Hematopoietic multipotent progenitor cell treated with erythropoietin and hydrocortisone succinate and interleukin-3 and kit ligand, for 6 days (in vitro differentiated cells): ENCODE measurements around the gene DNAJB8.
A peak's percentile ranks its signal among the peaks of the same experiment; 100 is the strongest.

Experiments
- DNase-seq: peaks from one replicate; pipeline ENCODE4 v3.0.0-alpha.2; 2015

DNAJB8 gene

DNA sequence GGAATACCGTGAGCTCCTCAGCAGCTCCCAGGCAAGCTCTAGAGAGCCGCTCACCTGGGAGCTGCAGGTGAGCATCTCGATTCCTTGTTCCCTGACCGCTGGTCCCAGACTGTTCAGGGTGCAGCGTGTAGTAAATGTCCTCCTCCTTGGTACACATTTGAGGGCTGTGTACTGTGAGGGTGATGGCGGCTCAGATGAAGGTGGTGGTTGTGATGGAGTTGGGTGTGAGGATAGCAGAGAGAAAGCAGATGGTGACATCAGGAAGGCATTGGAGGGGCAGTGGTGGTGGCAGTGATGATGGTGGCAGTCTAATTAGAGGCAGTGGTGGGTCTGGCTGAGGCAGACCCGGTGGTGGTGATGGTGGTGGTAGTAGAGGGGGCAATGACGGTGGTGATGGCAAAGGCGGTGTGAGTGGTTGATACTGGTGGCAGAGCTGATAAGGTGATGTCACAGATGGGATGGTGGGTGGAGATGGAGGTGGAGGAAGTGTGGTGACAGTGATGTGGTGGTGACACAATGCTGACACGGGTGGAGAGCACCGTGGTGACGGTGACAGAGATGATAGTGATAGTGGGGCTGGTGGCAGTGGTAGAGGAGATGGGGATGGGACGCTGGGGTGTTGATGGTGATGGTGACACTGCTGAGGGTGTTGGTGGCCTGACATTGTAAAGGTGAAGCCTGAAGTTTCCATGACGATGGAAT lies at the start of gene DNAJB8:
Gene DNAJB8 (minus strand): TSS at position 51 of the 702 bp plus-strand sequence. CDS start 3,645 bp downstream, outside the sequence.
- peak; percentile 58 for DNase-seq

DNA sequence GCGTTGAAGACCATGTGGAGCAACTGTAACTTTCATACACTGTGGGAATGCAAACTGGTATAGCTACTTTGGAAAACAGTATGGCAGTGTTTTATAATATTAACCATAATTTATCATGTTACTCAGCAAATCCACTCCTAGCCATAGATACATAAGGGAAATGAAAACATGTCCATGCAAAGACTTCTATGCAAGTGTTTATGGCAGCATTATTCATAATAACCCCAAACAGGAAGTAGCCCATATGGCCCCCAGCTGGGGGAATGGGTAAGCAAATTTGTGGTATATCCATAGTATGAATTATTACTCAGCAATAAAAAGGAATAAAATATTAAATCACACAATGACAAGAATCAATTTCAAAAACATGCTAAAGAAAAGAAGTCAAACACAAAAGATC lies 49.3 kb upstream of the DNAJB8 start:
- no peak for DNase-seq

DNA sequence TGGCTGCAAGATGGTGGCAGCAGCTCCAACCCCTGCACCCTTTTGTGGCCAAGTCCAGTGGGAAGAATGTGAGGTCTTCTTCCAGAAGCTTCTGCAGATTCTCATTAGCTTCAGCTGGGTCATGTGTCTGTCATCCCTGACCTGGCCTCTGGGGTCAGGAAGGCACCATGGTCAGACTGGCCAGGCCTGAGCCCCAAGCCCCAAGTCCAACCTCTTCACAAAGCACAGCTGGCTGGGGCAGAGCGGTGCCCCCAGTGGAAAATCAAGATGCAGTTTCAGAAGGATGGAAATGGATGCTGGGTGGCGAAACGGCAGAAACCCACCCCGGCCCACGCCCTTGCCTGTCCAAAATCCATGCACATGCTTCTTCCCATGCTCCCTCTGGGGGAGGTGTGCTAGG lies 42.2 kb upstream of the DNAJB8 start:
- no peak for DNase-seq

DNA sequence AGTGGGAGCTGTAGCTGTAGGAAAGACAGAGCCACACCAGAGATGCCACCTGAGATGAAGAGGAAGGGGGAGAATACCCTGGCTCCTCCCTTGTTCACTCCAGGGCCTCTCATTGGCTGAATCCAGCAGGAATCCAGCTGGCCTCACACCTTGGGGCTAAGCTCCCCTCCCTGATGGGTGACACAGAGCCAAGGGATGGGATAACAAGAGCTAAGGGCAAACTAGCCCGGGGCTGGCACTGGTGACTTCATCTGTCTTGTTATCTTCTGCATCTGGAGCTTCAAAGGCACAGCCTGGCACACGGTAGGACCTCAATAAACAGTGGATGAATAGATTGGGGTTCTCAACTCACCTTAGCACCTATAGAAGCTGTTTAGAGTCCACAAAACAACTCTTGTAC lies 40.1 kb upstream of the DNAJB8 start:
- DNase-seq = no peak

DNA sequence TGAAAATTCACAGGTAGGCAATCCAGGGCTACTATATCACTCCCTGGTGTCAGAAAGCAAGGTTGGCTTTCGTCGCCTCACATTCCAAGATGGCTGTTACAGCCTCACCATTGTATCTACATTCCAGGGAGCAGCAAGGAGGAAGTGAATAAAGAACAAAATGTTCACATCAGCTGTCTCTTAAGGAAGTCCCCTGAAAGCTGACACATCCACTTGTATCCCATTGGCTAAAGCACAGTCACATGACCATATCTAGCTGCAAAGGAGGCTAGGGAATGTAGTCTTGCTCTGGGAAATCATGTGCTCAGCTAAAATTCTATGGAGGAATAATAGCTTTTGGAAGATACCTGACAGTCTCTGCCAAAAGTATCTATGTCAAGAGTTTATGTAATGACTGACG lies 39.1 kb upstream of the DNAJB8 start:
- peak; percentile 35 for DNase-seq

DNA sequence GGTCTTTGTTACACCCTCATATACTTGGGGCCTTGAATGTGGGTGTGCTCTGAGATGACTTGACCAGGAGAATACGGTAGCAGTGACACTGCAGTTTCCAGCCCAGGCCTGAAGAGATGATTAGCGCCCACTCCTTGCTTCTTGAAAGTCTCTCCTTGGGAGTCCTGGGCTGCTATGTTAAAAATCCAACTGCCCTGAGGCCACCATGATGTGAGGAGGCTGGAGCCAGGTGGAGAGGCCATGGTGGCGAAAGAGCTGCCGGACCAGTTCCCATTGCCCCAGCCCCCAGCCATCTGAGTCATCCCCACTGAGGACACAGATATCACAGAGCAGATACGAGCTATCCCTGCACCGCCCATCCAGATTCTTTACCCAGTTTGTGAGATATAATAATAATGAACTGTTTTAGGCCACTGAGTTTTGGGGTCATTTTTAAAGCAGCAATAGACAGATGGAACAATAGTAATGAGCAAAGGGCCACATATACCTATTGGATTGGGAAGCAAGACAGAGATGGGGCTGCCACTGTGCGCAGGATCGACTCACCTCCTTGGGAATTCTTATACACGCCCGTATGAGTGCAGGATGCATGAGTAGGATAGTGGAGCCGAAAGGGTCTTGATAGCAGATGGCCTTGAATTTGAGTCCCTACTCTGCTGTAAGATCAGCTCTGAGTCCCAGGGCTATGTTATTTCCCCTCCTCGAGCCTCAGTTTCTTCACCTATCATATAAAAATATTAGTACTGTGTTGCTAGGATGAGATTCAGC lies 38.5 kb upstream of the DNAJB8 start:
- DNase-seq = peak; percentile 65

DNA sequence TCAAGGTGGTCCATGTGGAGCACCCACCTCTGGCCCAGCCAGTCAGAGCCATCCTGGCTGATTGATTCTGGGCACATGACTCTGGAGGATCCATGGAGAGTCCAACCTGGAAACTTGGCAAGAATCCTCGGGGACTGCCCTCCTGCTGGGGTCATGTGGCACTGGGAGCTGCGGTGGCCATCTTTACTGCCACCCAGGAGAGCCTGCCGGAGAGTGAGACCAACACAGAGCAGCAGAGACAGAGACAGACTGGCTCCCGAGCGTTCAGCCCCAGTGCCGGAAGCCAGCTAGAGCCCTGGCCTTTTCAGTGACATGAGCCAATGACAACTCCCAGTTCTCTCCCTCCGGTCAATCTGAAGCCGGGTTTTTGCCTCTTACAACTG lies 37.8 kb upstream of the DNAJB8 start:
- no peak for DNase-seq

DNA sequence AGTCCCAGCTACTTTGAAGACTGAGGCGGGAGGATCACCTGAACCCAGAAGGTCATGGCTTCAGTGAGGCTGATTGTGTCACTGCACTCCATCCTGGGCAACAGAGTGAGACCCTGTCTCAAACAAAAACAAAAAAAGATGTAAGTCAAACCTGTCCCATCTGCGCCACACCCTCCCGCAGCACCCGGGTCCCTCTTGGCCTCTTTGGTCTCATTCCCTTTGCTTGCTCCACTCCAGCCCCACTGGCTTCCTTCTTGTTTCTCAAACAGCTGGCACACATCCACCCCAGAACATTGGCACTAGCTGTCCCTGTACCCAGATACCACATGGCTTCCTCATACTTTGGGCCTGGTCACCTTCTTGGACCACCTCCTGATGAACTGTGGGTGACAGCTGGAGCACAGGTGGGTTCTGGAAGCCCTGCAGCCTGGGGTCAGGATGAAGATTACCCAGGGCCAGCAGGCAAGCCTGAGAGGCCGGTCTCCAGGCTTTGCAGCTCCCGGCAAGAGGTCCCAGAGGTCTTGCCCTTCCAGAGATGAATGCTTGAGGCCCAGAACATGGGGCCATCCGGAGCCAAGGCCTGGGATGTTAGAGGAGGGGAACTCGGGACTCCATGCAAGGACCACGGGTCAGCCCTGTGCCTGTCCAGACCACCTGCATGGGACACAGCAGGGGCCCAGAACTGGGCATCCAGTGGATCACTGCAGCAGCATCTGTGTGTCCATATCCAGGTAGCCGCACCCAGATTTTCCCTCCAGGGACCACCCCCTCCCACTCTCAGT lies 37.3 kb upstream of the DNAJB8 start:
- no peak for DNase-seq

DNA sequence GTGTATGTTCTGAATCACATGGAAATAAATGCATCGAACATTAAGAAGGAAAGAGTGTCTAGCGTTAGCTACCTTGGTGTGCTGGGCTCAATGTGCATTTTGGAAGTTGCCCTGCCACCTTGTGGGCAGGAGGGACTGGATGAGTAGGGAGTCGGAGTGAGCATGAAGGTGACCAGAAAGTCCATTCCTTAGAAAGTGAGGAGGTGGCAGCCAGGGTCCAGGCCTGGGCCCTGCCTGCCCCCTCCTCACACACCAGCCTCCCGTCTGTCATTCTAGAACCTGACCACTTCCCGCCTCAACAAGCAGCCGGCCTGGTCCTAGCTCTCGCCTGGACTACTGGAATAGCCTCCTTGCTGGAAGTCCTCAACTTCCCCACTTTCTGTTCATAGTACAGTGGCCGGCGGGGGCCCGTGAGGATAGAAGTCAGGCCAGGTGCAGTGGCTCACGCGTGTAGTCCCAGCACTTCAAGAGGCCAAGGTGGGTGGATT lies 36.5 kb upstream of the DNAJB8 start:
- DNase-seq = peak; percentile 36

DNA sequence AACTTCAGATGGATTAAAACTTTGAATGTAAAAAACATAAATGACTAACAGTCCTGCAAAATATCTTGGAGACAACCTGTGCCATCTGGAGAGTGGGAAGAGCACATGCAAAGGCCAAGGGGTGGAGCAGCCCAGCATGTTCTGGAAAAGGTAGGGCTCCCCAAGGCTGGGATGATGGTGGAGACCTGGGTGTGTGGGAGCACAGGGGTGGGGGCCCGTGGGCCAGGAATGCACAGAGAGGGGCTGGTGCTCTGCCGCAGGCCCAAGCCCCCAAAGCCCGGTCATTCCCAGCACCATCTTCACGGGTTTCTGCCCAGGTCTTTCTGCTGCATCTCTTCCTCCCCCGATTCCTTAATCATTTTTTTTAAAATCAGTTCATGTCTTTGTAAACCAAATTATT lies 36.0 kb upstream of the DNAJB8 start:
- DNase-seq = no peak

DNA sequence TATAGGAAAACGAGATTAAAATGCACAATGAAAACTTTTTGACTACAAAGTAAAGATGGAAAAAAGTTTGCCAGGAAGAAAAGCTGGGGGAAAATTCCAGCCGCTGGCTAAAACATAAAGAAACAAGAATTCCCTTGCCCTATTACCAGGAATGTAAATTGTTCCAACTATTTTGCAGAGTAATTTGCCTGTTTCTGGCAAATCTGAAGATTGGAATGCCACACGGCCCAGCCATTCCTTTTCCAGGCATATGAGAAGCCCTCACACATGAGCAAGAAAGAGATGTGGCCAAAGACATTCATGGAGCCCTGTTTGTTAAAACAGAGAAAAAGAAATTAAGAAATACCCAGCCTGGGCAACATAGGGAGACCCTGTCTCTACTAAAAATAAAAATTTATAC lies 34.7 kb upstream of the DNAJB8 start:
- DNase-seq = no peak

DNA sequence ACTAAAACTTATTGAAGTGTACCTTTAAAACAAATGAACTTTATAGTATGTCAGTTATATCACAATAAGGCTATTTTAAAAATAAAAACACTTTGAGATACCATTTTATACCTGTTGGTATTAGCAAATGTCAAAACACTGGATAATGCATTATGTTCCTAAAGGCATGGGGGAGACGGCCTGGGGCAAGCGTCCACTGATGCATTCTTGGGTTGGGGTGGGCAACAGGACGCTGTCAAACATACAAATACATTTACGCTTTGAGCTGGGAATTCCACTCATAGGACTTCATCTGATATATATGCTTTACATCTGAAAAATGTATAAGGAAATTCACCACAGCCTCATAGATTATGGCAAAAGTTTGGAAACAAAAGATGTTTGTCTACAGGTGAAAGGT lies 33.9 kb upstream of the DNAJB8 start:
- no peak for DNase-seq

DNA sequence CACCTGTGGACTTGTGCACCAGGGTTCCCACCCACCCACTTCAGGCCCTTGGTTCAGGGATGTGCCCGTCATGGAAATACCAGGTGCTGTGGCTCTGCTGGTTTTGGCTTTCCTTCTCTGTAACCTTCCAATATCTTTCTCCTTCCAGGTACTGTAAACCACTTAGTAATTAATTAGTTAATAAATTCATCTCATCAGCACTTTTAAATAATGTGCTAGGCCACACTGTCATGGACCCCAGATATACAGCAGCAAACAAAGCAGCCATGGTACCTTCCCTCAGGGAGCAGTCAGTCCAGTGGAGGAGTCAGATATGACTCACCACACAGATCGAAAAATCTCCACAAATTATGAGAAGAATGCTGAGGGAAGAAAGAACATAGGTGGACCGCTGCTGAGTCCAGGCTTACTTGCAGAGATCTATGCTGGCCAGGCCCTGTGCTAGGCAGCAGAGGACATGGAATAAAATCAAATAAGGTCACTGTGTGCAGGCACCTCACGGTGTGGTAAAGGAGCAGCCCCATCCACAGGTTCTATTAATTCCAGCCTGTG lies 33.1 kb upstream of the DNAJB8 start:
- DNase-seq = no peak

DNA sequence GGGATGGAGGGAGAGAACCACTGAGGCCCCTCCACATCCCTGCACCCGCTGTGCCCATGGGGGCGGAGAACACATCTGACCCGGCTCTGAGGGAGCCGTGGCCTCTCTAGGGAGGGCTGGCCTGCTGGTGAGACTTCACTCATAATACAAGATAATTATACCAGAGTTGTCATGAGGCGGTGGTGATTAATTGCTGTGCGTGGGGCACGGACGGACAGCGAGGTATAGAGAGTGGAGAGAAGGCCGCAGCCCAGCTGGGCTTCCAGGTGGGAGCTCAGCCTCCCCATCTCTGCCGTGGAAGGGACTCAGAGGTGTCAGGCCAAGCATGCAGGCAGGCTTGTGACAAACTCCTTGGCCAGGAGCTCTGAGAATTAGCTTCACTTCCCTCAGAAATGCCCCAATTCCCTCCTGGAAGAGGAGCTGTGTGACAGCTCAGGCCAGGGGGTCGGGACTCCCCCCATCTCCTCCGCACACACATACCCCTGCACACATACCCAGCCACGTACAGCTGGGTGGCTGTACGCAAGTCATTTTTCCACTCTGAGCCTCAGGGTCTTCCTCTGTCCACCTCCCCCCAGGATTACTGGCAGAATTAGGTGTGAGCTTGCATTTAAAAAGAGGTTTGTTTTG lies 32.3 kb upstream of the DNAJB8 start:
- no peak for DNase-seq

DNA sequence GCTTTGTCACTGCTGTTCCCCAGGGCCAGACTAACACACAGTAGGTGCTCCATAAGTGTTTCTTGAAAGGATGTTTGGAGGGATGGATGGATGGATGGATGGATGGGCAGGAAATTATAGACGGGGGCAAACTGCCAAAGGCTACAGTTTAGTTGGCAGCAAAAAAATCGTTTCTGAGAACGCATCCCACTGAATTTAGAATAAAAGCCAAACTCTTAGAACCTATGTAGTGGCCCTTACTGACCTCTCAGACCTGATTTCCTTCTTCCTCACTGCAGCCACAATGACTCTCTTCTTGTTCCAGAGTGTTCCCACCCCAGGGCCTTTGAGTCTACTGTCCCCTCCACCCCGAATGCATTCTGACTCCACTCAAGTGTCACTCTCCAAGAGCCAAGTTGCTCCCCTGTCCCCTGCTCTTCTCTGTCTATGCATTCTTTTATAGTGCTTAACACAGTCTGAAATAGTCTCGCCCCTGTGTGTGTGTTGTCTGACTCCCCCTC lies 31.5 kb upstream of the DNAJB8 start:
- peak; percentile 35 for DNase-seq

DNA sequence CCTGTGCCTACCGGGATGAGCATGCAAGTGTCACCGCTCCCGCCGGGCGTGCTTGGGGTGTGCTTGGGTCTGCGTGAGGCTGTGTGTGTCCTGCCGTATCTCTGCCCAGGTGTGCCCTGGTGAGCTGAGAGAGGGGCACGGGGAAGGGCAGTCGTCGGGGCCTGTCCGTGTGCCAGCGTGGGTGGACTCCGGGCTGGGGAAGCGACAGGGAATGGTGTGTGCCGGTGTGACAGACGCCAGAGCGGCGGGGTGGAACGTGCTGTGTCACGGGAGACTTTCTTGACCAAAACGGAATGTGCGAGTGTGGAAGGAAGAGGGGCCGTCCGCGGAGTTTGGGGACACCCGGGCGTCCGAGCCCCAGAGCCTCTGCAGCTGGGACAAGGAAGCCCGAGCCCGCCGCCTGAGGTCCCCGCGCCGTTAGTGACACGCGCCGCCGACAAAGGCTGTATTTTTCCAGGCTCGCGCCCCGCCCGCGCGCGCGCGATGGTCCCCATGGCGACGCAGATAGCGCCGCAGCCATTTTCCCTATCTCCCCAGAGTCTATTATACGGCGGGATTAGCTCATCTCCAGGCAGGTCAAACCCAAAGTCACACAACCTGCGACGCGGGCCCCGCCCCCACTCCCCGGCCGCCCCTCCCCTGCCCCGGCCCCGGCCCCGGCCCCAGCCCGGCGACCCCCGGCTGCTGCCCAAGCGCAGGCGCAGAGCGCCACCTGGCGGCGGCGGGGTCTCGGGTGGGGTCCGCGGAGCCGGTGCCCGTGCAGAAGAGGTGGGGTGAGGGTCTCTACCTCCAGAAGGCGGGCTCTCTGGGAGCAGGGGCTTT lies 30.8 kb upstream of the DNAJB8 start:
- DNase-seq = peak; percentile 92

DNA sequence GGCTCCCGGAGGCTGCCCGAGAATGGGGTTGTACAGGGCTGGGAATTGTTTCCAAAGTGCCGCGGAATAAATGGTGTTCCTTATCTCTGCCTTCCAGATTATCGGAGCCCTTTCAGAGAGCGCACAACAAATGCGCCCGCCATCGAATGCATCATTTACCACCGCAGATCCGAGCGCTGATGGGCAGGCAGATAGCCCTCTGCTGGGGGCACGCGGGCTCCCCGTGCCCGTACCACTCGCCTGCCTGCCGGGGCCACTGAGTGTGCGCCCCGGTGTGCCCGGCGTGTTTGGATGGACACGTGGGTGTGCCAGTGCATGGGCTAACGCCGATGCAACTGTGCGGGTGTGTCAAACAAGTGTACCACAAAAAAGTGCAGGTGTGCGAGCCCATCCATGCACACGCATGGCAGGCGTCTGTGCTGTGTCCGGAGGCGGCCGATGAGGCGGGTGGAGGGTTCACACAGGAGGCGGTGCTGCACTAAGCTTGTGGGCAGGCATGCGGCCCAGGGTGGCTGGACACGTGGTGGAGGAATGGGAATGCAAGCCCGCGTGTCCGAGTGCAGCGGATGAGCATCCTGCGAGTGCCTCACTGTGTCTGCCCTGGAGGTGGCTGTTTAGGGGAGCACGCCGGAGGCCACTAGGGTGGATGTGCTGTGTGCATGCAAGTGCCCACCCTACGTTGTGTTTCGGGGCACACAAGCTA lies 30.1 kb upstream of the DNAJB8 start:
- DNase-seq = peak; percentile 29

DNA sequence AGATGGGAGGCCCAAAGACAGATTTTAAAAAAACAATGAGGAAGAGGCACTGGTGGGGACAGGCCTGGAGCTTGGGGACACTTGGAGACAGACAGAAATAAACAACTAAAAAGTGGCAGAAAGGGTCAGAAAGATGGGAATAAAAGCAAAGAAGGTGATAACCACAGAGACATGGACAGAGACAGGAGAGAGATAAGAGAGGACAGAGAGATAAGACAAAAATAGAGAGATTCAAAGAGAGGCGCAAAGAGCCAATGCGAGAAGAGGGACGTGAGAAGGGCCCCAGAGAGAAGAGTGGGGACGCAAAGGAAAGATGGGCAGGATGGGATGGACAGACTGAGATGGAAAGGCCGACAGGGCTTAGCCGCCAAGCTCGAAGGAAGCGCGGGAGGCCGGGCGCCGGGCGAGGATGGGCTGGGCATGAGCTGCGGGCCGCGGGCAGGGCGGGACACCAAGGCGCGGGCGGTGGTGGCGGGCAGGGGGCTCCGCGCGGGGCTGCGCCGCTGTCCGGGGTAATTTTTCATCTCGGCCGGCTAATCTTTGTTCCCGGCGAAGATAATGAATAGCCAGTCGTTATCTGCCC lies 29.4 kb upstream of the DNAJB8 start:
- no peak for DNase-seq

DNA sequence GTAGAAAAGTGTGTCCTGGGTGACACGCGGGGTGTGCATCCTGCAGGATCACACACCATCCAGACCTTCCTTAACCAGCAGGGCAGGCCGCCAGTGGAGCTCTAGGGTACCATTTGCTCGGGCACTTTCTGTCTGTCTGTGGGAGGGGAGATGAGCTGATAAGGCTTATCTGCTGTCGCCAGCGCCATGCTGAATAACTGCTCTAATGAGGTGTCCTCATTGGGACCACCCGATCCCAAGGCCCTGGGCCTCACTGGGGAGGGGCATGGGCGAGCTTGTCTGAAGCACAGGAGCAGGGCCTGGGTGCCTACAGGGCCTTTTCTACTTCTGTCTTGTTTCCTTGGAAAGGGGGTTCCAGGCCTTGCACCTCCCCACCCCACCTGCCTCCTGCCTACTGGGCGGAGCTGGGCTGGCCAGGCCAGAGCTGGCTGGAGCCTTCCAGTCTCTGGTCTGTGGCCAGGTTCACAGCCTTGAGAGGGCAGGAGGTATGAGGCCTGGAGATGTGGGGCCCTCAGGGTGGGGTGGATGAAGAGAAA lies 28.8 kb upstream of the DNAJB8 start:
- peak; percentile 87 for DNase-seq

DNA sequence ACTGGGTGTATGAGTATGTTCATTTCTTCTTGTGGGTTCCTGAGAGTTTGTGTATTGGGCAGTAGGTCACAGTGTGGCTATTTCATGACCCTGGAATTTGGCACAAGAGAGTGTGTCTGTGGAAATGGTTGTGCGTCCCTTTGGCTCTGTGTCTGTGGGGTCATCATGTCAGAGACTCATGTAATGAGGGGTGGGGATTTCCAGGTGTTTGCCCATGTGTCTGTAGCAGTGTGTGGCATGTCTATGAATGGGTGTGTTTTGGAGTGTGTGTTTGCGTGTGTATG lies 27.6 kb upstream of the DNAJB8 start:
- no peak for DNase-seq
